HL-60/S4 treated with phorbol 12-myristate 13-acetate at 8.2 ng/mL for 4 days and 3 days (cell line): ENCODE results near the gene GRSF1.
"Not testable (repeated sequence)": the region's sequence is repeated elsewhere in the genome, so short reads cannot be mapped to it uniquely, and the experiment has no call there.

Experiments
- in situ Hi-C: fragments of 300-500 bp; cut with MboI; formaldehyde crosslinking; loops from 2 replicates; pipeline ENCODE4 v1.15.0; 2022; ENCODE audit warnings: low sequenced_read_pairs

Gene GRSF1

DNA sequence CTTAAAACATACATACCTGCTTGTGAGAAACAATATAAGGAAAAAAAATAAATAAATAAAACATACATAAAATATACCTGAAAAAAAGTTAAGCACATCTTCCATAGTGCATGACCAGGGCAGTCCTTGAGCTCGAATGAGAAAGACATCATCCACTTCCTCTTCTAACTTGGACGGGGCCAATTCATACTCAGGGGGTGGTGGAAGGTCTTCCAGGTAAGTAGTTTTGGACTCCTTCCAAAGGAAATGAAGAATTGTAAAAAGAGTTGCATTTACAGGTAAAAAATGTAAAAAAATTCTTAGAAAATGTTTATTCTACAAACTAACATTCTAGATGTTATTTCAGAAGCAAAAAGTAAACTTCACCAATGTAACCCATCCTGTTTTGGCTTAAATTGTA lies 3.6 kb downstream of the GRSF1 start:
- in situ Hi-C loops: no loop called here

GRCh38 chr4:70833675-70834074 lies 6.0 kb downstream of the GRSF1 start:
- in situ Hi-C loops: no loop called here

GRCh38 chr4:70831293-70831692 lies 8.4 kb downstream of the GRSF1 start:
- in situ Hi-C loops: no loop called here

DNA sequence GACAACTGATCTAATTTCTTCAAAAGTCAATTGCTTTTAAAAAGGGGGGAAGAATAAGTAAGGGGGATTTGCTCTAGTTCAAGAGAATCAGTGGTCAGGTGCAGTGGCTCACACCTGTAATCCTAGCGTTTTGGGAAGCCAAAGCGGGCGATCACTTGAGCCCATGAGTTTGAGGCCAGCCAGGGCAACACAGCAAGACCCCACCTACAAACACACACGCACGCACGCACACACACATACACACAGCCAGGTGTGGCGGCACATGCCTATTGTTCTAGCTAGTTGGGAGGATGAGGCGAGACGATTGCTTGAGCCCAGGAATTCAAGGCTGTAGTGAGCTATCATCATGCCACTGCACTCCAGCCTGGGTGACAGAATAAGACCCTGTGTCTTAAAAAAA lies 9.6 kb downstream of the GRSF1 start:
- in situ Hi-C loops: no loop called here

- in situ Hi-C loops: no loop called here
Measured at GRCh38 chr4:70829492-70829891, 10.2 kb downstream of the GRSF1 start.

DNA sequence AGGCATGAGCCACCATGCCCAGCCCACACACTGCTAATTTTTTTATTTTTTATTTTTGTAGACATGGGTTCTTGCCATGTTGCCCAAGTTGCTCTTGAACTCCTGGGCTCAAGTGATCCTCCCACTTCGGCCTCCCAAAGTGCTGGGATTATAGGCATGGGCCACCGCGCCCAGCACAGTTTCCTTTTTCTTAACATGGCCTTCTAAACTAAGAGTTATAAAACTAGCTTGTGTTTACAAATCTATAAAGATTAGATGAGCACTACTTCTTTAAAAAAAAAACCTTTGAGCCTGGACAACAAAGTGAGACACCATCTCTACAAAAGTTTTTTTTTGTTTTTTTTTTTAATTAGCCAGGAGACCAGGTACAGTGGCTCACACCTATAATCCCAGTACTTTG lies 10.7 kb downstream of the GRSF1 start:
- in situ Hi-C loops: no loop called here

DNA sequence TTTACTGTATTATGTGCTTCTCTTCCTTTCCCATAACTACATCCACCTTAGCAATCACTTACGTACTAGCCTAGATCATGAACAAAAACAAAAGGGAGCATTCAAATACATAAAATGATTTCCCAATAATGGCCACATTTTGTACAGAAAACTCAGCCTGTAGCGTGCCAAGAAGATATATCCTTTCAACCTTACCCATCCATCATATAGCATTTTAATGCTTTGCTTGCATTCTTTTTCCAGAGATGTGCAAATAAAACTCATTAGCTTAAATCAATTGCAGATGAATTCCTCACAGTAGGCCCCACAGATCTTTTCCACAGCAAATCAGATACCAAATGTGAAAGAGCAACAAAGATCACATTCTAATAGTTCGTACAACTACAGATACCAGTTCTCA lies 20.8 kb downstream of the GRSF1 start:
- in situ Hi-C loops: no loop called here

DNA sequence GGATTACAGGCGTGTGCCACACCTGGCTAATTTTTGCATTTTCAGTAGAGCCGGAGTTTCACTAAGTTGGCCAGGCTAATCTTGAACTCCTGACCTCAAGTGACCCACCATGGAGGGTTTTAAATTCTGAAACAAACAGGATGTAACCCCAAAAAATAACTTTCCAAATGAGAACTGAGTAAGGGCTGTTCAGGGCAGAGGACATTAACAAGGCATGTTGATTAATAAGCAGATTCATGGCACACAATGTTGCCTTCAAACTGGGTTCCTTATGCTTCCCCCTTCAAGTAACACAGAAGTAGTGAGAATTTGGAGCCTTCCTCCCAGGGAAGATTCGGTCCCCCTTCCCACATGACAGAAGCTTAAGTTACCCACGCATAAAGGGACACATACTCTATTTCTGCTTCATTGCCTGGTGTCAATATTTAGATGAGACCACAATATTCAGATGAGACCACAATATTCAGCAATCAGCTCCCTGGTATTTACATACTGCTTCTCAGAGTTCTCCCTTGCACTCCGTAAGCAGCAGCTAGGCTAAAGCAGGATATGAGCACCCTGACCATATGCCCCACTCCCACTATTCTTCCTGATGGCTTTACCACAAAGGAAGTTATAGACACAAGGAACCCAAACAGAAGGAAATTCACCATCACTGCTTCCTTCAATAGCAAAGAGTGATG lies 21.4 kb downstream of the GRSF1 start:
- in situ Hi-C loops: no loop called here

DNA sequence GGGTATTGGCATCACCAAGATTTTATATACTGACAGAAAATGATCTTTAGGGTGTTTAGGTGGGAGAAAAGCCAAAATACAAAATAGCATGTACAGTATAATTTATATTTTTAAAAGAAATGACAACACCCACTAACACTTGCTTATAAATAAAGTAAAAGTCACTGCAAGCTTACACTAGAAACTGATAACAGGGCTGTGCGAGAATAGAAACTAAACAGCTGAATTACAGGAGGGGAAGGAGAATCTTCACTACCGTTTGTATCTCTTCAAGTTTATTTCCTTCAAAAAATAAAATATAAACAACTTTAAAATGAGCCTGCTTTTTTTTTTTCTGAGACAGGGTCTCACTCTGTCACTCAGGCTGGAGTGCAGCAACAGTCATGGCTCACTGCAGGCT lies 22.8 kb downstream of the GRSF1 start:
- in situ Hi-C loops: no loop called here

DNA sequence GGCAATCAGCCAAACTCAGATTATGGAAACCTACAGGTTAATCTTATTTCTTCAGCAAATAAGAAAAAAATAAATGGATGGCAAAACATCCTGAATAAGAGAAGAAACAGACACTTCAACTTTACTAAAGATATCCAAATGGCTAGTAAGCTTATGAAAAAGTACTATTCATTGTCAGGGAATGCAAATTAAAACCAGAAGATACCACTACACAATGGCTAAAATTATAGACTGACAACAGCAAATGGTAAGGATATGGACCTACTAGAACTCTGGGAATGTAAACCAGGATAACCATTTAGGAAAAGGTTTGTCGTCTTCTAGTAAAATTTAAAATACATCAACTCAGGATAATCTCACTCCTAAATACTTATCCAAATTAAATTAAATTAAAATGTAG lies 24.3 kb downstream of the GRSF1 start:
- in situ Hi-C loops: no loop called here

DNA sequence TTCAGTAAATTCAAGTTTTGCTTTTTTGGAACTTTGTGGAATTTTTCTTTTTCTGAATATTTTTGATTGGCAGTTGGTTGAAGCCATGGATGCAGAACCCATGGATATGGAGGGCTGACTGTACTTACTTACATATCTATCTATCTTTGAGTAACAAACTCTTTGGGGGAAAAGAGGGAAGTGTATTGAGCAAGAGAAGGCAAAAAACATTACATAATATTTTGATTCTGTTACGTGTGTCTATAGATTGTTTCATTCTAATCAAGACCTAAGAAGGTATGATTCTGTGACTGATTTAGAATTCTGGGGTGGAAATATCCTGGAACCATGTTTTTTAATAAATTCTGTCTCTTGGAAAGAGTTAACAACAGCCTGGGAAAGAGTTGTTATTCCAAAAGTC lies 31.5 kb downstream of the GRSF1 start:
- in situ Hi-C loops: no loop called here

DNA sequence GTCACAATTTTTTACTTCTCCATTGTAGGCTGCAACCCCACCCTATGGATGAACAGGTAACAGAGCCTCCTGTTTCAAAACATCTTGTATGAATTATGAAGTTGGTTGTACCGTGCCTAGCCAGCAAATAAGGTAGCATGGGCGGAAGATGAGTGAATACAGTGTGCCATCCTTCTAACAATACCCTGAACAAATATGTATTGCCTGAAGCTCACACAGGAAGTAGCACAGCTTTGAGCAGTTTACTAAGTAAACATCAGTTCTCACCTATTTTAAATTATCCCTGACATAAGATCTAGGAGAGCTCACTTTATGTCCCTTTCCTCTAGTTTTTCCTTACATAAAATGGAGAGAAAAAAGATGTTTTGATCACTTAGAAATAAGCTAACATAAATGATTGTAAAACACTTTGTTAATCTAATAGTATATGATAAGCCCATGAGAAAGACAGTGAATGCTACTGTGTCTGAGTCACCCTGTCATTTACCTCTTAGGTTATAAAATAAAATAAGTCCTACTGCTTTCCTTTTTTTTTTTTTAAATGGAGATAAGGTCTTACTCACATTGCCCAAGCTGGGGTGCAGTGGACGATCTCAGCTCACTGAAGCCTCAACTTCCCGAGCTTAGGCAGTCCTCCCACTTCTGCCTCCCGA lies 36.6 kb downstream of the GRSF1 start:
- in situ Hi-C loops: no loop called here

DNA sequence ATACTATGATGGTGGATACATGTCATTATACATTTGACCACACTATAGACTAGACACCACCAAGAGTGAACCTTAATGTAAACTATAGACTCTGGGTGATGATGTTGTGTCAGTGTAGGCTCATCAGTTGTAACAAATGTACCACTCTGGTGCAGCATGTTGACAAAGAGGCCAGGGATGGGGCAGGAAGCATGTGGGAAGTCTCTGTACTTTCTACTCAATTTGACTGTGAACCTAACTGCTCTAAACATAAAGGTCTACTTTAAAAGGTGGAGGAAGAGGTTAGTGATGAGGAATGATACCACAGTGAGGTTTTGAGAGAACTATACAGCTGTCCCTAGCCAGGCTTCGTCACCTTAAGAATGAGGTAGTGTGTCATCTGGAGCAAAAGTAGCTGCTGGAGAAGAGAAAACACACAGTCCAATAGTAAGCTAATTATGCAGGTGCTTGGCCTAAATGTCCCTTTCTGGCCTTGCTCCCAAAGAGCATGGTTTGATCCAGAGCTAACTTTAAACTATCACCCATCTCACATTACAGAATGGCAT lies 38.4 kb downstream of the GRSF1 start:
- in situ Hi-C loops: no loop called here

GRCh38 chr4:70793626-70794025 lies 46.1 kb downstream of the GRSF1 start:
- in situ Hi-C loops: no loop called here

DNA sequence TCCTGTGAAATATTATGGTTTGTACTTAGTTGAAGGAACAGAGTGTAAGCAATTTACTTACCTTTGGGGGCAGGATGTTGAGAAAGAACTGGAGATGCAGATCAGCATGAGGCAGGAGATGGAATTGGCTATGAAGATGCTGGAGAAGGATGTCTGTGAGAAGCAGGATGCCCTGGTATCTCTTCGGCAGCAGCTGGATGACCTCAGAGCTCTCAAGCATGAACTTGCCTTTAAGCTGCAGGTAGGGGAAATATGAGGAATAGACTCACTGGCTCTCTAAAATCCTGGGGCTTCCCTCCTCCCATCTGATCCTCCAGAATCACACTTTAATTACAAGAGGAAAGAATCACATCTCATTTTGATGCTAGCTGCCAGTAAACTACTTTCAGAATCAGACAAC lies 51.0 kb downstream of the GRSF1 start:
- in situ Hi-C loops: no loop called here

GRCh38 chr4:70787496-70787895 lies 52.2 kb downstream of the GRSF1 start:
- in situ Hi-C loops: no loop called here

- in situ Hi-C loops: no loop called here
Measured at GRCh38 chr4:70783096-70783495, 56.6 kb downstream of the GRSF1 start.

GRCh38 chr4:70778888-70779422 lies 60.7 kb downstream of the GRSF1 start:
- in situ Hi-C loops: no loop called here

- in situ Hi-C loops: no loop called here
Measured at GRCh38 chr4:70772929-70773555, 66.6 kb downstream of the GRSF1 start.

GRCh38 chr4:70769396-70769795 lies 70.3 kb downstream of the GRSF1 start:
- in situ Hi-C loops: not testable (repeated sequence)

DNA sequence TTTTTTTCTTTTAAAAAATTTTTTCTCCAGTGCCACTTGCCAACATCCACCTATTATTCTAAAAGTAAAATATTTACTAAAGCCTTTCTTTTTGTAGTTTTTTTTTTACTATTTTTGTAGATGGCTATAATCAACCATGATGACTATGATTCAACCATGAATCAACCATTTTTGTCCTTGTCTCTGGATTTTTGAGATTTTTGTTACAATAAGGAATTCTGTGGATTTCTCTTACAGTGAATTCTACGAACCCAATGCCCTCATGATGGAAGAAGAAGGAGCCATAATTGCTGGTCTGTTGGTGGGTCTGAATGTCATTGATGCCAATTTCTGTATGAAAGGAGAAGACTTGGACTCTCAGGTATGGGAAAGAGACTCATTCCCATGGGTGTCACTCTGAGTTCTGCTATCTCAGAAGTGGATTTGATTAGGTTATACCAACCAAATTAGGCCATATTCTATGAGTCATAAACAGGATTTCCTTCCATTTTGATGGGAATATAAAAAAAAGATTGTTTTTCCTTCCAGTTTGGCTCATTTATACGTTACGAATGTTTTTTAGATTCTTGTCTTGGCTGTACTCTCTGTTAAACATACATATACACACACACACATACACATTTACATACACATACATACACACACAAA lies 71.3 kb downstream of the GRSF1 start:
- in situ Hi-C loops: no loop called here
